PC-9 (cell line): ENCODE results near the gene TM4SF1. TPM values are rescaled to one million over a fixed set of nuclear protein-coding genes. Genes with fewer than 3 reads are reported as not detected.

Experiments used
- BruUV-seq: library from RNA; stranded (reverse); fragments of 400-500 nt; replicated peaks from 2 replicates; lab custom pipeline; 2021; lab: Mats Ljungman, UMichigan
- CTCF ChIA-PET: fragments of 300-600 bp; sonication (Branson Sonifier 250); formaldehyde crosslinking; loops from one replicate; lab custom pipeline; 2022; ENCODE audit warnings: antibody characterized with exemption; lab: Charles Lee
- POLR2A ChIA-PET: fragments of 300-600 bp; sonication (Branson Sonifier 250); formaldehyde crosslinking; loops from one replicate; lab custom pipeline; 2022; ENCODE audit warnings: antibody characterized with exemption; ENCODE audit not compliant: unreplicated experiment; lab: Charles Lee
- DNase-seq, 2 experiments: peaks; one replicate each; pipeline versions ENCODE4 v3.0.0 to v3.0.0-alpha.2; 2015 to 2022; ENCODE audit warnings: mixed read lengths in 1 of 2
- H2AFZ ChIP-seq: fragments of 200-600 bp; sonication (generic); 2 replicates; pipeline ENCODE4 v1.8.1; 2017; ENCODE audit warnings: antibody characterized with exemption
- H3F3A ChIP-seq: fragments of 200-600 bp; sonication (generic); 2 replicates; pipeline ENCODE4 v1.8.1; 2017; ENCODE audit warnings: antibody characterized with exemption, mild to moderate bottlenecking, low read depth; ENCODE audit not compliant: insufficient read depth
- H3K27ac ChIP-seq: fragments of 200-600 bp; sonication (generic); 2 replicates; pipeline ENCODE4 v1.6.1; 2016; ENCODE audit warnings: mixed run types
- H3K27me3 ChIP-seq: fragments of 200-600 bp; sonication (generic); 2 replicates; pipeline ENCODE4 v1.6.1; 2016; ENCODE audit warnings: low read depth, mixed run types; ENCODE audit not compliant: insufficient read depth
- H3K36me3 ChIP-seq: fragments of 200-600 bp; sonication (generic); 2 replicates; pipeline ENCODE4 v1.6.1; 2016; ENCODE audit warnings: low read depth, mixed run types
- H3K4me1 ChIP-seq: fragments of 200-600 bp; sonication (generic); replicated peaks from 2 replicates; pipeline ENCODE4 v1.6.1; 2016; ENCODE audit warnings: mixed run types; ENCODE audit not compliant: insufficient read depth
- H3K4me2 ChIP-seq: fragments of 200-600 bp; sonication (generic); 2 replicates; pipeline ENCODE4 v1.6.1; 2017; ENCODE audit warnings: mixed run types
- H3K4me3 ChIP-seq: fragments of 200-600 bp; sonication (generic); 2 replicates; pipeline ENCODE4 v1.6.1; 2016; ENCODE audit warnings: mixed run types
- H3K79me2 ChIP-seq: fragments of 200-600 bp; sonication (generic); 2 replicates; pipeline ENCODE4 v1.6.1; 2017; ENCODE audit warnings: low read depth, mixed run types
- H3K9me2 ChIP-seq: fragments of 200-600 bp; sonication (generic); 2 replicates; pipeline ENCODE4 v1.8.1; 2017; ENCODE audit warnings: mild to moderate bottlenecking; ENCODE audit not compliant: insufficient read depth
- H3K9me3 ChIP-seq: fragments of 200-600 bp; sonication (generic); 2 replicates; pipeline ENCODE4 v1.8.1; 2016; ENCODE audit warnings: low read depth; ENCODE audit not compliant: insufficient read depth
- H4K20me1 ChIP-seq: fragments of 200-600 bp; sonication (generic); 2 replicates; pipeline ENCODE4 v1.8.1; 2017; ENCODE audit not compliant: insufficient read depth
- EZH2 ChIP-seq: fragments of 200-600 bp; sonication (generic); IDR thresholded peaks from 2 replicates; pipeline ENCODE4 v1.8.0; 2017; ENCODE audit warnings: antibody characterized with exemption, low read depth
- intact Hi-C: fragments of 100-400 bp; cut with micrococcal nuclease; formaldehyde crosslinking; loops from one replicate; pipeline ENCODE4 v1.10.0; 2022; ENCODE audit not compliant: unreplicated experiment
- total RNA-seq: library from RNA; stranded (reverse); gene quantifications from 2 replicates; pipeline ENCODE4 v1.2.3, GENCODE V29; 2021
- TF ChIP-seq, protein P1 (sequence below): fragments of 200-600 bp; sonication (generic); conservative IDR thresholded peaks from 2 replicates; pipeline ENCODE4 v1.6.1; 2017; ENCODE audit warnings: mixed run types, antibody characterized with exemption, mild to moderate bottlenecking, moderate library complexity

Gene TM4SF1
- total RNA-seq, 1 experiment from 2014 or later, result 146 TPM

DNA sequence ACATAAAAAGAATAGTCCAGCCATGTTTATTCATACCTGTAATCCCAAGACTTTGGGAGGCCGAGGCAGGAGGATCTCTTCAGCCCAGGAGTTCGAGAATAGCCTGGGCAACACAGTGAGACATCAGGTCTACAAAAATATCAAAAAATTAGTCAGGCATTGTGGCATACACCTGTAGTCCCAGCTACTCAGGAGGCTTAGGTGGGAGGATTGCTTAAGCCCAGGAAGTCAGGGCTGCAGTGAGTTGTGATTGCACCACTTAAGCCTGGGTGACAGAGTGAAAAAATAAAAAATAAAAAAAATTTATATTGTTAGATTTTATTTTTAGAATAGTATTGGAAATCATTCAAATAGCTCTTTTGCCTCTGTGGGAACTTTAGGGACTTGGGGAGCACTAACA lies 12.8 kb upstream of the TM4SF1 start:
- BruUV-seq, result no TSS peak
- Histone ChIP-seq H3K79me2 (no peaks in the 10 kb centered on the region), H3K4me1 (peaks cover 85% of the 10 kb centered on the region), H3K4me2 (peak overlapping the region; percentile 33; the same call in 1 of the 2 replicates), H3K9me3 (peaks cover 15% of the 10 kb centered on the region), H3K4me3 (no peak overlapping the region), H3K27me3 (no peaks in the 10 kb centered on the region), H3F3A (peaks cover 65% of the 10 kb centered on the region), H3K27ac (peak overlapping the region; percentile 90), H3K36me3 (peaks cover 5% of the 10 kb centered on the region; the same call in 1 of the 2 replicates), H2AFZ (no peak overlapping the region), H3K9me2 (no peaks in the 10 kb centered on the region), H4K20me1 (no peaks in the 10 kb centered on the region)
- POLR2A ChIA-PET, result interaction anchor here (0.6 to 1.1 kb wide), 3 partner anchors 8 to 268 kb away, joined by 3 to 4 read pairs (median 3); partner anchors contain the start of gene HPS3
- DNase-seq, result peak in 1 of 2 experiments; percentile 67
- TF ChIP-seq, protein P1, sequence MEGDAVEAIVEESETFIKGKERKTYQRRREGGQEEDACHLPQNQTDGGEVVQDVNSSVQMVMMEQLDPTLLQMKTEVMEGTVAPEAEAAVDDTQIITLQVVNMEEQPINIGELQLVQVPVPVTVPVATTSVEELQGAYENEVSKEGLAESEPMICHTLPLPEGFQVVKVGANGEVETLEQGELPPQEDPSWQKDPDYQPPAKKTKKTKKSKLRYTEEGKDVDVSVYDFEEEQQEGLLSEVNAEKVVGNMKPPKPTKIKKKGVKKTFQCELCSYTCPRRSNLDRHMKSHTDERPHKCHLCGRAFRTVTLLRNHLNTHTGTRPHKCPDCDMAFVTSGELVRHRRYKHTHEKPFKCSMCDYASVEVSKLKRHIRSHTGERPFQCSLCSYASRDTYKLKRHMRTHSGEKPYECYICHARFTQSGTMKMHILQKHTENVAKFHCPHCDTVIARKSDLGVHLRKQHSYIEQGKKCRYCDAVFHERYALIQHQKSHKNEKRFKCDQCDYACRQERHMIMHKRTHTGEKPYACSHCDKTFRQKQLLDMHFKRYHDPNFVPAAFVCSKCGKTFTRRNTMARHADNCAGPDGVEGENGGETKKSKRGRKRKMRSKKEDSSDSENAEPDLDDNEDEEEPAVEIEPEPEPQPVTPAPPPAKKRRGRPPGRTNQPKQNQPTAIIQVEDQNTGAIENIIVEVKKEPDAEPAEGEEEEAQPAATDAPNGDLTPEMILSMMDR, result no peak
- no peak for TF ChIP-seq EZH2
- intact Hi-C loops, result no loop called here
- CTCF ChIA-PET, result interaction anchor here (0.5 kb wide), 1 partner anchor 435 kb away, joined by 5 read pairs; no protein-coding TSS in a partner anchor

- DNase-seq, result peak; percentile 34 to 75
- intact Hi-C loops, result loop anchor here (5.0 kb wide), 3 partner anchors 189 to 269 kb away; partner anchors contain the start of gene WWTR1
- H3K36me3 ChIP-seq, result peaks cover 5% of the 10 kb centered on the region; the same call in 1 of the 2 replicates
- peaks cover 85% of the 10 kb centered on the region for H3K4me1 ChIP-seq
- H3K4me2 ChIP-seq, result peak overlapping the region; percentile 95
- H3K27ac ChIP-seq, result peak overlapping the region; percentile 100
- H3F3A ChIP-seq, result peaks cover 74% of the 10 kb centered on the region
- H2AFZ ChIP-seq, result 0 out of 2 replicates have a peak overlapping the region, but pooled peaks have one; percentile 52
- H3K9me2 ChIP-seq, result no peaks in the 10 kb centered on the region
- TSS peak; percentile 51 for BruUV-seq
- H3K9me3 ChIP-seq, result peaks cover 15% of the 10 kb centered on the region
- no peaks in the 10 kb centered on the region for H3K27me3 ChIP-seq
- no peaks in the 10 kb centered on the region for H4K20me1 ChIP-seq
- TF ChIP-seq, protein P1, result no peak
- CTCF ChIA-PET, result interaction anchor here (0.6 to 1.0 kb wide), 2 partner anchors 28 to 45 kb away, joined by 3 read pairs; no protein-coding TSS in a partner anchor
- POLR2A ChIA-PET, result interaction anchor here (0.7 kb wide), 1 partner anchor 12 kb away, joined by 4 read pairs; the partner anchor contains the start of gene TM4SF1
- H3K4me3 ChIP-seq, result no peak overlapping the region
- H3K79me2 ChIP-seq, result no peaks in the 10 kb centered on the region
Measured at GRCh38 chr3:149388531-149389417, 11.3 kb upstream of the TM4SF1 start.

- POLR2A ChIA-PET, result interaction anchor here (0.6 to 0.8 kb wide), 3 partner anchors 47 to 104 kb away, joined by 4 to 6 read pairs (median 5); no protein-coding TSS in a partner anchor
- intact Hi-C loops, result loop anchor here (5.0 kb wide), 3 partner anchors 189 to 269 kb away; partner anchors contain the start of gene WWTR1
- DNase-seq, result peak; percentile 28 to 48
- no peak for TF ChIP-seq EZH2
- TF ChIP-seq, protein P1, result no peak
- Histone ChIP-seq H3K4me3 (no peak overlapping the region), H3K27me3 (no peaks in the 10 kb centered on the region), H4K20me1 (no peaks in the 10 kb centered on the region), H3K27ac (peak overlapping the region; percentile 100), H2AFZ (0 out of 2 replicates have a peak overlapping the region, but pooled peaks have one; percentile 52), H3K9me3 (peaks cover 15% of the 10 kb centered on the region), H3K36me3 (peaks cover 5% of the 10 kb centered on the region; the same call in 1 of the 2 replicates), H3K4me1 (peaks cover 87% of the 10 kb centered on the region), H3K4me2 (peak overlapping the region; percentile 95), H3K9me2 (no peaks in the 10 kb centered on the region), H3F3A (peaks cover 74% of the 10 kb centered on the region), H3K79me2 (no peaks in the 10 kb centered on the region)
- no TSS peak for BruUV-seq
- CTCF ChIA-PET, result interaction anchor here (1.0 kb wide), 1 partner anchor 44 kb away, joined by 3 read pairs; no protein-coding TSS in a partner anchor
Measured at GRCh38 chr3:149388001-149388440, 10.6 kb upstream of the TM4SF1 start.
